ENCODE results near the gene OR6S1.
A peak's percentile ranks its signal among the peaks of the same experiment; 100 is the strongest.

Gene OR6S1

GRCh38 chr14:20641591-20641990 lies at the start of gene OR6S1:
TSS of gene OR6S1 (minus strand) at chr14:20641691. CDS start at chr14:20641691, 0 bp downstream.
- no peak for DNase-seq (ENCODE audit: low spot score)

DNA sequence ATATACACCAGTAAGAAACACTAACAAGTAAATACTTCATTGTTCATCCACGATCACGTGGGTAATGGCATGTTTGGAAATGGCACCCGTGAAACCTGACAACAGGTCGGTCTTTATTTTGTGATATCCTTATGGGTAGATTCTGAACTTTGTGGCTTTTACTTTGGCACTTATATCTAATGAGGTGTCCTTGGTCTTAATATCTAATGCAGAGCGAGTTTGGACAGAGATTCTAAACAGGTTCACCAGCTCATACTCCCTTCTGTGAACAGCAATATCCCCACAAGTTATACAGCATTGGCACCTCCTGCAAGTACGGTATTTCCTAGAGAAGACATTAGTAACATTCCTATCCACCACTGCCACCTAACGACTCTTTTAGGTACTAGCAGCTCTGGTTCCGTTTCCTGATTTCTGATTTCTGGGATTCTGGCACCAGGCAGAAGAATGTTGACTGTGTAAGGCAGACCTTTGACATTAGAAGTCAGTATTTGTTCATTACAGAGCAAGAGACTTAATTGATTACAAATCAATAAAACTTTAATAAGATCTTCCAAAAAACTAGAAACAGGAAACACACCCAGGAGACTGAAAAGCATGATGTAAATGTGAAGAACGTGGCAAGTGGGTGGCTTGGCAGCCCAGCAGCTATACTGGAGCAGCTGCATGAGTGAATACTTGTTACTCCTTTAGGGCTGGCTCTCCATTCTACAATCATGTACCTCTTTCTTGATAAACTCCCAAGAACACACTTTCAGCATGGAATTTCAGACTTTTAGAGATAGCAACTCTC lies 49.6 kb upstream of the OR6S1 start:
- peak; percentile 63 for DNase-seq (ENCODE audit: low spot score)

GRCh38 chr14:20688167-20688839 lies 46.8 kb upstream of the OR6S1 start, which contains the start of gene ANG:
TSS of gene ANG (plus strand) at chr14:20688764. CDS start at chr14:20693565, 4,801 bp downstream.
- no peak for DNase-seq (ENCODE audit: low spot score)

- no peak for DNase-seq (ENCODE audit: low spot score)
Observed at GRCh38 chr14:20687362-20688166, 46.1 kb upstream of the OR6S1 start.

- no peak for DNase-seq (ENCODE audit: low spot score)
Observed at GRCh38 chr14:20686386-20687143, 45.1 kb upstream of the OR6S1 start.

DNA sequence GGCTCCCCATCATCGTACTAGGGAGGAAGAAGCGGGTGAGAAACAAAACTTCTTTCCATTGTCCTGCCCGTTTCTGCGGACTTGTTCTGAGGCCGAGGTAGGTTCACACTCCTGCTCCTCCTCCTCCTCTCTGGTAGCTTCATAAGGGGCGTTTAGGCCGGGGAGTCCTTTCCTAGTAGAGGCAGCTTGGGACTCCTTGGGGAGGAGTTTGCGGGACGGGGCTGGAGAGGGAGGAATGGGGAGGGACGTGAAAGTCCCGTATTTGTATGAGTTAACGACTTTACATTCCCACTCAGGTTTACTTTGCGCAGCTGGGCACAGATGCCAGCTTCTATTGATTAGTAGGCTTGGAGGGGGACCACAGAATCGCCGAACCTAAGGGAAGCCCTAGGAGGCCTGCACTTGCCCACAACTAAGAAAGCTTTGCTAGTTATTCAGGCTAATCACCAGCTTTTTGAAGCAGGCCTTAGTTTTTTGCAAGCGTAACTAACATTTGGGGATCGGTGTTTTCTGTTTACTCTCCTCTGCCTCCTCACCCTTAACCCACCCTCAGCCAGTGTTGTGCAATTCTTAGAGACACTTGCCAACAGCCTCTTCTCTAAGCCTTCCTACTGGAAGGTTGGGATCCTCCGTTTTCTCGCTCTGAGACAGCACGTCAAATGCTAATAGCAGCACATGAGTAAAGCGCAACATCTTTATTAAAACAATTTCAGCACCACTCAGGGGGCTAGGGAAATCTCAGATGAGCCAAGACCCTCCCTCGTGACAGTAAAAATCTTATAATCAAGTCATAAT lies 43.4 kb upstream of the OR6S1 start:
- DNase-seq (ENCODE audit: low spot score), result no peak

- peak; percentile 74 for DNase-seq (ENCODE audit: low spot score)
Observed at GRCh38 chr14:20683891-20684661, 42.6 kb upstream of the OR6S1 start, which contains the start of gene RNASE4. TSS of gene RNASE4 (plus strand) at chr14:20684560. CDS start at chr14:20699372, 14,812 bp downstream.

- peak; percentile 78 for DNase-seq (ENCODE audit: low spot score)
Observed at GRCh38 chr14:20683125-20683890, 41.8 kb upstream of the OR6S1 start.

GRCh38 chr14:20682435-20683124 lies 41.1 kb upstream of the OR6S1 start:
- DNase-seq (ENCODE audit: low spot score), result peak; percentile 81

DNA sequence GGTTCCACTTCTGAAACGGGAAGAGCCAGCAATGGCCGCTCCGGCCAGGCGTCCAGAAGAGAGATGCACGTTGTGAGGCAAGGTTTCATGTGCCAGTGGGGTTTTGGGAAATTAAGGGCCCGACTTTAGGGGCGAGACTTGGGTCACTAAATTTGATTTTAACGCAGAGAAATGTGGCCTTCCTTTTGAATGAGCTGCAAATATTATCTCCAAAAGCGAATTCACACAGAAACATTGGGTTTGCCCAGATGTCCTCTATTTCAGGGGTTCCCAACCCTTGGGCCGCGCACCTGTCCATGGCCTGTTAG lies 40.6 kb upstream of the OR6S1 start:
- no peak for DNase-seq (ENCODE audit: low spot score)

- DNase-seq (ENCODE audit: low spot score), result peak; percentile 85
Observed at GRCh38 chr14:20681348-20682126, 40.0 kb upstream of the OR6S1 start.

- no peak for DNase-seq (ENCODE audit: low spot score)
Observed at GRCh38 chr14:20680843-20681347, 39.4 kb upstream of the OR6S1 start.

DNA sequence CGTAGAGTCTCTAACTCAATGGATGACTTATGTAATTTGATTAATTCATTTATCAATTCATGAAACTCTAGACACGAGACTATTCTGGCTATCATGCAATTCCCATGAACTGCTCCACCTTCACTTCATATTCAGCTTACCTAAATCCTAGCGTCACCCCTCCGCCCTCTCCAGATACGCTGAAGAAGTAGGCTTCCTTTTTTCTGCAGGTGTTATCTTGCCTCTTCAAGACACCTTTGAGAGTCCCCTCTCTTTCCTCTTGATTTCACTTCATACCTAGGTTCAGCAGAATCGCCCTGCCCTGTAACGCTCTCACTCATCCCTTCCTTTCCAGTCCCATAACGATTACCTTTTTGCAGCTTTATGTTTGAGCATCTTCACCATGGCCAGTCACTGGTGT lies 38.9 kb upstream of the OR6S1 start:
- no peak for DNase-seq (ENCODE audit: low spot score)

DNA sequence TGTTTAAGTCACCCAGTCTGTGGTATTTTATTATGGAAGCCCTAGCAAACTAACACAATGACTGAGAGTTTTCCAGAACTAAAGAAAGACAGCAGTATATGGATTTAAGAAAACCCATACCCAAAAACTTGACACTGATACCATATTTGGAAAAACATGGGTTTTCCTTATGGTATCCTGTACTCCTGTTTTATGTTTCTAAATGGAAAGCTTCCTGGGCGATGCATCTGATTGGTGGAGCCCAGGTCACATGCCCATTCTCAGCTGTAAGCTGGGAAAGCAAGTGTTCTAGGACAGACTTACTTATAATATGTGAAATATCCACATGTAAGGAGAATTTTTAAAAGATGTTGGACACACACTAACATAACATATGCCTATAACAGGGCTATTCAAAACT lies 38.4 kb upstream of the OR6S1 start:
- no peak for DNase-seq (ENCODE audit: low spot score)

- DNase-seq (ENCODE audit: low spot score), result no peak
Observed at GRCh38 chr14:20676072-20676471, 34.6 kb upstream of the OR6S1 start.

DNA sequence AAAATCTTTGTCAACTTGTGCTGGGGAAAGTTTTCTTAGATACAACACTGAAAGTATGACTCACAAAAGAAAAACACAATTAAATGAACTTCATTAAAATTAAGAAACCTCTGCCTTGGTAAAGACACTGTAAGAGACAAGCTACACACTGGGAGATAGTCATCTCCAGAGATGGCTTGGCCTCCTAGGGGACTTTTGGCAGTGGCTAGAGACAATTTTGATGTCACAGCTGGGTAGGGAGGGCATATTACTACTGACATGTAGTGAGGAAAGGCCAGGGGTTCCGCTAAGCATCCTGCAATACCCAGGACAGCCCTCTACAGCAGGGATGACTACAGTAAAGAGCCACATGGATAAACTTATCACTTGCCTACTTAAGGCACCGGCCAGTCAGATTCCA lies 34.2 kb upstream of the OR6S1 start:
- DNase-seq (ENCODE audit: low spot score), result no peak

DNA sequence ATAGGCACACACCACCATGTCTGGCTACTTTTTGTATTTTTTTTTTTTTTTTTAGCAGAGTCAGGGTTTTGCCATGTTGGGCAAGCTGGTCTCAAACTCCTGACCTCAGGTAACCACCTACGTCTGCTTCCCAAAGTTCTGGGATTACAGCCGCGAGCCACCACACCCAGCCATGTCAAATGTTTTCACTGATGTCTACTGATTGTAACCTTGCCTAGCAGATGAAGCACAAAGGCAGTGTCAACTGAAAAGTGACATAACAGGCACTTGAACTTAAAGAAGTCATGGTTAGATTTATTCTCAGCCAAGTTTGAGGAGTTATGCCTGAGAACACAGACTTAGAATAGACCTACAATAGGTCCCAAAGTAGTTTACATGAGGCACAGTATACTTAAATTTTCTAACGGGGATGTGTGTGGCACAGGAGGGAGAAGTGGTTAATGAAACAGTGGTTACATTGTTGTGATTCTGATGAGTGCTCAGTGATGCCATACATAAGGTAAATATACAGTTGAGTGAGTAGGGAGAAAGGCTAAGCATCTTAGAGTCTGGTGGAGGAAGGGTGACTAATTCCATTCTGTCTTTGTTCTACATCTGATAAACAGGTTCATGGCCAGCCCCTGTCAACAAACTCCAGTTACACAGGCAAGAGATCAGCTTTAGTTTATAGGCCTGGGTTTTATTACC lies 30.2 kb upstream of the OR6S1 start:
- no peak for DNase-seq (ENCODE audit: low spot score)
